IPS DF 6.9 (cell line): Measurements from ENCODE around the gene SLC7A7.
"Not testable (repeated sequence)": the region's sequence is repeated elsewhere in the genome, so short reads cannot be mapped to it uniquely, and the experiment has no call there.

Experiments used
- DNase-seq: peaks from one replicate; pipeline ENCODE4 v3.0.0-alpha.2; 2013; ENCODE audit warnings: low read depth, low spot score
- H3K27ac ChIP-seq: one replicate; pipeline ENCODE4 v1.5.1; 2013; ENCODE audit warnings: low read length, control low read depth
- H3K27me3 ChIP-seq: 2 replicates; pipeline ENCODE4 v1.6.1; 2013; ENCODE audit warnings: mild to moderate bottlenecking, low read length; ENCODE audit not compliant: control insufficient read depth, insufficient read depth
- H3K36me3 ChIP-seq: 2 replicates; pipeline ENCODE4 v1.6.1; 2013; ENCODE audit warnings: low read length; ENCODE audit not compliant: control insufficient read depth, insufficient read depth
- H3K4me1 ChIP-seq: 2 replicates; pipeline ENCODE4 v1.6.1; 2013; ENCODE audit warnings: low read length; ENCODE audit not compliant: control insufficient read depth, insufficient read depth
- H3K4me3 ChIP-seq: 2 replicates; pipeline ENCODE4 v1.5.1; 2013; ENCODE audit warnings: mild to moderate bottlenecking, low read length
- H3K9me3 ChIP-seq: 2 replicates; pipeline ENCODE4 v1.6.1; 2013; ENCODE audit warnings: low read length, inconsistent platforms; ENCODE audit not compliant: control insufficient read depth, insufficient read depth
- WGBS: extraction: QIAGEN DNeasy Blood & Tissue Kit; methylation state at CpG from one replicate; pipeline ENCODE4 v1.1.7; 2013; ENCODE audit warnings: mixed read lengths, missing lambda C conversion rate; ENCODE audit not compliant: insufficient read length, insufficient coverage; 5-methylcytosine and 5-hydroxymethylcytosine counted together

Gene SLC7A7

GRCh38 chr14:22801716-22802115 lies 13.5 kb downstream of the SLC7A7 start:
- Histone ChIP-seq H3K4me3 (no peak overlapping the region), H3K9me3 (no peaks in the 10 kb centered on the region), H3K27ac (no peak overlapping the region), H3K36me3 (no peaks in the 10 kb centered on the region), H3K4me1 (no peaks in the 10 kb centered on the region), H3K27me3 (no peaks in the 10 kb centered on the region)
- DNase-seq = no peak
- WGBS = no CpG with 5 or more reads among the region's 8 CpGs

GRCh38 chr14:22800346-22800745 lies 14.9 kb downstream of the SLC7A7 start:
- WGBS = no CpG with 5 or more reads among the region's 10 CpGs
- Histone ChIP-seq H3K9me3 (no peaks in the 10 kb centered on the region), H3K27me3 (no peaks in the 10 kb centered on the region), H3K4me1 (no peaks in the 10 kb centered on the region), H3K4me3 (no peak overlapping the region), H3K36me3 (no peaks in the 10 kb centered on the region), H3K27ac (no peak overlapping the region)
- DNase-seq = no peak

GRCh38 chr14:22798528-22798927 lies 16.7 kb downstream of the SLC7A7 start:
- WGBS = no CpG with 5 or more reads among the region's 2 CpGs
- Histone ChIP-seq H3K9me3 (no peaks in the 10 kb centered on the region), H3K4me3 (no peak overlapping the region), H3K36me3 (no peaks in the 10 kb centered on the region), H3K4me1 (no peaks in the 10 kb centered on the region), H3K27me3 (no peaks in the 10 kb centered on the region), H3K27ac (no peak overlapping the region)
- no peak for DNase-seq

GRCh38 chr14:22797017-22797917 lies 18.0 kb downstream of the SLC7A7 start:
- H3K27ac ChIP-seq = no peak overlapping the region
- no peak overlapping the region for H3K4me3 ChIP-seq
- no peaks in the 10 kb centered on the region for H3K27me3 ChIP-seq
- WGBS = no CpG with 5 or more reads among the region's 5 CpGs
- H3K36me3 ChIP-seq = no peaks in the 10 kb centered on the region
- no peak for DNase-seq
- H3K9me3 ChIP-seq = no peaks in the 10 kb centered on the region
- no peaks in the 10 kb centered on the region for H3K4me1 ChIP-seq

GRCh38 chr14:22796087-22796707 lies 19.0 kb downstream of the SLC7A7 start:
- no CpG with 5 or more reads among the region's 5 CpGs for WGBS
- Histone ChIP-seq H3K9me3 (no peaks in the 10 kb centered on the region), H3K27ac (no peak overlapping the region), H3K4me1 (no peaks in the 10 kb centered on the region), H3K36me3 (no peaks in the 10 kb centered on the region), H3K4me3 (no peak overlapping the region), H3K27me3 (no peaks in the 10 kb centered on the region)
- no peak for DNase-seq

GRCh38 chr14:22794551-22794951 lies 20.7 kb downstream of the SLC7A7 start:
- no peak overlapping the region for H3K27ac ChIP-seq
- H3K9me3 ChIP-seq = no peaks in the 10 kb centered on the region
- no CpG with 5 or more reads among the region's 7 CpGs for WGBS
- no peaks in the 10 kb centered on the region for H3K4me1 ChIP-seq
- H3K27me3 ChIP-seq = no peaks in the 10 kb centered on the region
- no peaks in the 10 kb centered on the region for H3K36me3 ChIP-seq
- no peak overlapping the region for H3K4me3 ChIP-seq
- DNase-seq = no peak

- H3K27ac ChIP-seq = no peak overlapping the region
- whole genome bisulfite sequencing = no CpG with 5 or more reads among the region's 5 CpGs
- DNase-seq = no peak
- no peaks in the 10 kb centered on the region for H3K27me3 ChIP-seq
- H3K4me3 ChIP-seq = no peak overlapping the region
- no peaks in the 10 kb centered on the region for H3K4me1 ChIP-seq
- no peaks in the 10 kb centered on the region for H3K36me3 ChIP-seq
- no peaks in the 10 kb centered on the region for H3K9me3 ChIP-seq
Observed at GRCh38 chr14:22793976-22794375, 21.3 kb downstream of the SLC7A7 start.

GRCh38 chr14:22793550-22793949 lies 21.7 kb downstream of the SLC7A7 start:
- not testable (repeated sequence) for H3K27ac ChIP-seq, H3K9me3 ChIP-seq, H3K4me3 ChIP-seq, H3K27me3 ChIP-seq, DNase-seq, H3K4me1 ChIP-seq, H3K36me3 ChIP-seq
- WGBS = no CpG with 5 or more reads among the region's 5 CpGs

- Histone ChIP-seq H3K9me3 (no peaks in the 10 kb centered on the region), H3K4me3 (no peak overlapping the region), H3K4me1 (no peaks in the 10 kb centered on the region), H3K36me3 (no peaks in the 10 kb centered on the region), H3K27ac (no peak overlapping the region), H3K27me3 (no peaks in the 10 kb centered on the region)
- DNase-seq = no peak
- WGBS = no CpG with 5 or more reads among the region's 2 CpGs
Observed at GRCh38 chr14:22792158-22792557, 23.1 kb downstream of the SLC7A7 start.

GRCh38 chr14:22791301-22791700 lies 23.9 kb downstream of the SLC7A7 start:
- H3K4me1 ChIP-seq = no peaks in the 10 kb centered on the region
- WGBS = no CpG with 5 or more reads among the region's 3 CpGs
- no peak for DNase-seq
- no peak overlapping the region for H3K27ac ChIP-seq
- no peaks in the 10 kb centered on the region for H3K36me3 ChIP-seq
- no peaks in the 10 kb centered on the region for H3K9me3 ChIP-seq
- H3K27me3 ChIP-seq = no peaks in the 10 kb centered on the region
- no peak overlapping the region for H3K4me3 ChIP-seq
